ENCODE data around the gene ZNF750. TPM values are rescaled to one million over a fixed set of nuclear protein-coding genes. Genes with fewer than 3 reads are reported as not detected.

The ZNF750 gene
- total RNA-seq, 1 donor from 2014 or later, result not detected

DNA sequence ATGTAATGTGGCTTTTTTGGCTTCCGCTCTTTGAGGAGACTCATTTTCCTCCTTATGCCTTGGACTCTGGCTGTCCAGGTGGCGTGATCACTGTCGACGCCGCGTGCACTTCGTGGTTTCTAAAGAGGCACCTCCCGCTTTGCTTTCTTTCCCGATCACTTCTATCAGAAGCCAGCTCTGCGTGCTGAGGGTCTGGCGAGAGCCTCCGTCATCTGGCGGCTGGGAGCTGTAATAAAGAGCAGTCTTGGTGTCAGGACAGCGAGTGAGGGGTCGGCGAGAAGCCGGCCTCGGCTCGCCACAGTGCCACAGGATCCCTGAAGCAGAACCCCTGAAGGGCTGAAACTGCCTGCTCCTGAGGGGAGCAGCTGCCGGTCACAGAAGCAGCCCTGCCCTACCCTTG, 7.4 kb downstream of the ZNF750 start:
- Histone ChIP-seq H3K27ac (peak overlapping the region; percentile 20), H3K4me3 (no peak overlapping the region), H4K20me1 (ENCODE audit: low read depth) (peaks cover 14% of the 10 kb centered on the region), H3K4me2 (no peak overlapping the region), H2AFZ (replicated peaks) (no peak overlapping the region), H3F3A (ENCODE audit: low read depth) (peaks cover 4% of the 10 kb centered on the region), H3K79me2 (ENCODE audit: low read depth) (no peaks in the 10 kb centered on the region), H3K27me3 (no peaks in the 10 kb centered on the region), H3K4me1 (peaks cover 14% of the 10 kb centered on the region), H3K36me3 (no peaks in the 10 kb centered on the region), H3K9me3 (ENCODE audit: low read depth) (no peaks in the 10 kb centered on the region), H3K9ac (peak overlapping the region; percentile 27)
- Mint-ChIP-seq H3K36me3 (peaks cover 36% of the 10 kb centered on the region), H3K4me1 (peaks cover 26% of the 10 kb centered on the region), H3K27me3 (ENCODE audit: insufficient read depth, low read depth) (peaks cover 6% of the 10 kb centered on the region), H3K4me3 (no peak overlapping the region), H3K27ac (peak overlapping the region; percentile 43), H3K9me3 (peaks cover 6% of the 10 kb centered on the region)
- no peak for TF ChIP-seq EZH2 (IDR thresholded peaks at IDR 0.05)
- TF ChIP-seq EZH2phosphoT487 (IDR thresholded peaks at IDR 0.05), result no peak
- TF ChIP-seq, protein P1, sequence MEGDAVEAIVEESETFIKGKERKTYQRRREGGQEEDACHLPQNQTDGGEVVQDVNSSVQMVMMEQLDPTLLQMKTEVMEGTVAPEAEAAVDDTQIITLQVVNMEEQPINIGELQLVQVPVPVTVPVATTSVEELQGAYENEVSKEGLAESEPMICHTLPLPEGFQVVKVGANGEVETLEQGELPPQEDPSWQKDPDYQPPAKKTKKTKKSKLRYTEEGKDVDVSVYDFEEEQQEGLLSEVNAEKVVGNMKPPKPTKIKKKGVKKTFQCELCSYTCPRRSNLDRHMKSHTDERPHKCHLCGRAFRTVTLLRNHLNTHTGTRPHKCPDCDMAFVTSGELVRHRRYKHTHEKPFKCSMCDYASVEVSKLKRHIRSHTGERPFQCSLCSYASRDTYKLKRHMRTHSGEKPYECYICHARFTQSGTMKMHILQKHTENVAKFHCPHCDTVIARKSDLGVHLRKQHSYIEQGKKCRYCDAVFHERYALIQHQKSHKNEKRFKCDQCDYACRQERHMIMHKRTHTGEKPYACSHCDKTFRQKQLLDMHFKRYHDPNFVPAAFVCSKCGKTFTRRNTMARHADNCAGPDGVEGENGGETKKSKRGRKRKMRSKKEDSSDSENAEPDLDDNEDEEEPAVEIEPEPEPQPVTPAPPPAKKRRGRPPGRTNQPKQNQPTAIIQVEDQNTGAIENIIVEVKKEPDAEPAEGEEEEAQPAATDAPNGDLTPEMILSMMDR (IDR thresholded peaks at IDR 0.05), result no peak
- no peak for DNase-seq (ENCODE audit: low spot score)

DNA sequence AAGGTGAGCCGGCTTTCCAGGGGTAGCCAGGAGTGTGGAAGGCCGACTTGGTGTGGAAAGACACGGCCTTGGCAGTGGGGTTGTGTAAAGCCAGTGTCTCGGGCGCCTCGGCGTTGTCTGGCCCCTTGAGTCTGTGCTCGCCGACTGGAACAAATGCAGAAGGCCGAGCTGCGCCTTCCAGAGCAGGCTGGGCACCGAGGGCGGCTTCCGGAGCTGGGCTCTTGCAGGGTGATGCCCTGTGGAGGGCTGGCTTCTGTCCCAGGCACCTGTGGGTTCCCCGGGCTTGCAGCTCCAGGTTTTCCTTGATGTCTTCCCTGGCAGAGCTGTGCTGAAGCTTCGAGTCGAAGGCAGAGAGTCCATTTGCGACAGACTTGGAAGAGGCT, 8.0 kb downstream of the ZNF750 start:
- TF ChIP-seq, protein P1 (IDR thresholded peaks at IDR 0.05), result no peak
- TF ChIP-seq EZH2phosphoT487 (IDR thresholded peaks at IDR 0.05), result no peak
- no peak for TF ChIP-seq EZH2 (IDR thresholded peaks at IDR 0.05)
- peak overlapping the region; percentile 43 for H3K27ac Mint-ChIP-seq
- H3K36me3 Mint-ChIP-seq, result peaks cover 38% of the 10 kb centered on the region

DNA sequence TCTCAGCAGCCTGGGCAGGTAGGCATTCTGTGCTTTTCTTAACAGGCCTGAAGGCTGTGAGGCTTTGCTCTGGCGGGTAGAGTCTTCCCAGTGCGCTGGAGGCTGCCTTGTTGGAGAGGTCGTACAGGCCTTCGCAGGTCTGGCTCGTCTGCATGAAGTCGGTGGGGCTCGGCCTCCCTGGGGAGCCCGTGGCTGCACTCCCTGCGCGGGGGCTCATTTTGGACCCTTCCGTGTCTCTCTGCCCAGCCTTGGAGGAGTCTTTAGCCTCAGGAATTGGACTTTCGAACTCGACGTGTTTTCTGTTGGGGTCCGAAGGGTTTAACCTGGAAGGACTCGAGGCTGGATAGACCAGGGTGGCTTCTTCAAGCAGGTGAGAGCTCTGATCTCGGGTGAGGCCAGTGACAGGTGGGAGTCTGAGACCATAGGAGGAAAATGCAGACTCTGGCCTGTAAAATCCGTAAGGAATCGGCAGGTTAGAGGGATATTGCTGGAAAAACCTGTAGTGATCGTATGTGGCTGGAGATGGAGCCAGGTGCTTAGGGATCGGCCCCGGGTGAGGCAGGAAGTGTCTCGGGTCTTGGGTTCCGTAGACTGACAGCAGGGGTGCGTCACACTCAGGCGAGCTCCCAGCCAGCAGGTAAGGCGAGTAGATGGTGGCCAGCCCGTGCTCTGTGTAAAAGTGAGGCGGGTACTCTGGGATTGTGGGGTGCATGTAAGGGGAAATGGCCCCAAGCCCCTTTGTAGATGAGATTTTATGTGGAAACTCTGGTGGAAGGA, 8.6 kb downstream of the ZNF750 start:
- TF ChIP-seq, protein P1 (IDR thresholded peaks at IDR 0.05), result no peak
- TF ChIP-seq EZH2phosphoT487 (IDR thresholded peaks at IDR 0.05), result no peak
- no peak for TF ChIP-seq EZH2 (IDR thresholded peaks at IDR 0.05)
- Mint-ChIP-seq H3K9me3 (peaks cover 6% of the 10 kb centered on the region), H3K27ac (no peak overlapping the region), H3K27me3 (ENCODE audit: insufficient read depth, low read depth) (peaks cover 6% of the 10 kb centered on the region), H3K36me3 (peaks cover 36% of the 10 kb centered on the region), H3K4me1 (peaks cover 18% of the 10 kb centered on the region), H3K4me3 (no peak overlapping the region)
- H3K9me3 ChIP-seq (ENCODE audit: low read depth), result no peaks in the 10 kb centered on the region
- H3K4me1 ChIP-seq, result peaks cover 4% of the 10 kb centered on the region
- DNase-seq (ENCODE audit: low spot score), result no peak
- H3K4me2 ChIP-seq, result no peak overlapping the region
- H3K27me3 ChIP-seq, result no peaks in the 10 kb centered on the region
- H3K9ac ChIP-seq, result no peak overlapping the region
- H3K36me3 ChIP-seq, result no peaks in the 10 kb centered on the region
- peaks cover 6% of the 10 kb centered on the region for H4K20me1 ChIP-seq (ENCODE audit: low read depth)
- no peaks in the 10 kb centered on the region for H3K79me2 ChIP-seq (ENCODE audit: low read depth)
- no peak overlapping the region for H3K4me3 ChIP-seq
- peaks cover 4% of the 10 kb centered on the region for H3F3A ChIP-seq (ENCODE audit: low read depth)
- H3K27ac ChIP-seq, result no peak overlapping the region
- H2AFZ ChIP-seq (replicated peaks), result no peak overlapping the region

More for the DNA sequence above, 8.0 kb downstream of the ZNF750 start:
- Mint-ChIP-seq H3K9me3 (peaks cover 6% of the 10 kb centered on the region), H3K4me1 (peaks cover 20% of the 10 kb centered on the region), H3K27me3 (ENCODE audit: insufficient read depth, low read depth) (peaks cover 6% of the 10 kb centered on the region), H3K4me3 (no peak overlapping the region)
- Histone ChIP-seq H3F3A (ENCODE audit: low read depth) (peaks cover 4% of the 10 kb centered on the region), H3K4me3 (no peak overlapping the region), H3K36me3 (no peaks in the 10 kb centered on the region), H3K9me3 (ENCODE audit: low read depth) (no peaks in the 10 kb centered on the region), H3K9ac (no peak overlapping the region), H3K79me2 (ENCODE audit: low read depth) (no peaks in the 10 kb centered on the region), H3K4me2 (no peak overlapping the region), H2AFZ (replicated peaks) (no peak overlapping the region), H3K27me3 (no peaks in the 10 kb centered on the region), H3K4me1 (peaks cover 10% of the 10 kb centered on the region), H3K27ac (no peak overlapping the region), H4K20me1 (ENCODE audit: low read depth) (peaks cover 9% of the 10 kb centered on the region)
- DNase-seq (ENCODE audit: low spot score), result no peak

All from neural progenitor cell (in vitro differentiated cells).